GM21717 (cell line): ENCODE results near the gene ERMAP.
"Not testable (repeated sequence)": the region's sequence is repeated elsewhere in the genome, so short reads cannot be mapped to it uniquely, and the experiment has no call there.

ENCODE experiments used
- ATAC-seq: cut with Tn5 transposase; IDR thresholded peaks from one replicate; pipeline ENCODE4 v1.9.1; 2021; ENCODE audit warnings: mild to moderate bottlenecking, moderate library complexity; ENCODE audit not compliant: unreplicated experiment

The ERMAP gene

DNA sequence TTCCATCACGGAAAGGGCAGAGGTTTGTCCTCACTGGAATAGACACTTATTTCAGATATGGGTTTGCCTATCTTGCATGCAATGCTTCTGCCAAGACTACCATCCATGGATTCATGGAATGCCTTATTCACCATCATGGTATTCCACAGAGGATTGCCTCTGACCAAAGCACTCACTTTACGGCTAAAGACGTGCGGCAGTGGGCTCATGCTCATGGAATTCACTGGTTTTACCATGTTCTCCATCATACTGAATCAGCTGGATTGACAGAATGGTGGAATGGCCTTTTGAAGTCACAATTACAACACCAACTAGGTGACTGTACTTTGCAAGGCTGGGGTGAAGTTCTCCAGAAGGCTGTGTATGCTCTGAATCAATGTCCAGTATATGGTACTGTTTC is 51.5 kb downstream of the ERMAP start:
- not testable (repeated sequence) for ATAC-seq

DNA sequence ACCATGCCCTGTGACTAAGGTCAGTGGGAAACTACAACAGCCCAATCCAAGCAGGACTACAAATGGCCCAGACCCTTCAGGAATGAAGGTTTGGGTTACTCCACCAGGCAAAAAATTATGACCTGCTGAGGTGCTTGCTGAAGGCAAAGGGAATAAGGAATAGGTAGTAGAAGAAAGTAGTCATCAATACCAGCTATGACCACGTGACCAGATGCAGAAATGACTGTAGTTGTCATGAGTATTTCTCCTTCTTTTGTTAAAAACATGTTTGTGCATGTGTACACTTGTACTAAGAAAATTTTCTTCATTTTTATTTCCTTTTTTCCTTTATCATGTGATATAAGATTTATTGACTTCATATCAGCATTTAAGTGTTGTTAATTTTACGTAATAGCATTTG is 52.3 kb downstream of the ERMAP start:
- ATAC-seq = not testable (repeated sequence)

DNA sequence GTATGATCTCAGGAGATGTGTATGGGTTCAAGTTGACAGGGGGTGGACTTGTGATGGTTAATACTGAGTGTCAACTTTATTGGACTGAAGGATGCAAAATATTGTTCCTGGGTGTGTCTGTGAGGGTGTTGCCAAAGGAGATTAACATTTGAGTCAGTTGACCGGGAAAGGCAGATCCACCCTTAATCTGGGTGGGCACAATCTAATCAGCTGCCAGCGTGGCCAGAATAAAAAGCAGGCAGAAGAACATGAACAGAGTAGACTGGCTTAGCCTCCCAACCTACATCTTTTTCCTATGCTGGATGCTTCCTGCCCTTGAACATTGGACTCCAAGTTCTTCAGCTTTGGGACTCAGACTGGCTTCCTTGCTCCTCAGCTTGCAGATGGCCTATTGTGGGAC is 52.8 kb downstream of the ERMAP start:
- ATAC-seq = not testable (repeated sequence)

DNA sequence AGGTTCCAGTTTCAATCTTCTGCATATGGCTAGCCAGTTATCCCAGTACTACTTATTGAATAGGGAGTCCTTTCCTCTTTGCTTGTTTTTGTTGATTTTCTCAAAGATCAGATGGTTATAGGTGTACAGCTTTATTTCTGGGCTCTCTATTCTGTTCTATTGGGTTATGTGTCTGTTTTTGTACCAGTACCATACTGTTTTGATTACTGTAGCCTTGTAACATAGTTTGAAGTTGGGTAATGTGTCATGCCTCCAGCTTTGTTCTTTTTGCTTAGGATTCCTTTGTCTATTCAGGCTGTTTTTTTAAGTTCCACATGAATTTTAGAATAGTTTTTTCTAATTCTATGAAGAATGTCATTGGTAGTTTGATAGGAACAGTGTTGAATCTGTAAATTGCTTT is 56.2 kb downstream of the ERMAP start:
- not testable (repeated sequence) for ATAC-seq

DNA sequence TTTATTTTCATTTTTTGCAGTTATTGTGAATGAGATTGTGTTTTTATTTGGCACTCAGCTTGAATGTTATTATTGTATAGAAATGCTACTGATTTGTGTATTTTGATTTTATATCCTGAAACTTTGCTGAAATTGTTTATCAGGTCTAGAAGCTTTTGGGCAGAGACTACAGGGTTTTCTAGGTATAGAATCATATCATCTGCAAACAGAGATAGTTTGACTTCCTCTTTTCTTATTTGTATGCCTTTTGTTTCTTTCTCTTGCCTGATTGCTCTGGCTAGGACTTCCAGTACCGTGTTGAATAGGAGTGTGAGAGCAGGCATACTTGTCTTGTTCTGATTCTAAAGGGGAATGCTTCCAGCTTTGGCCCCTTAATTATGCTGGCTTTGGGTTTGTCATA is 56.7 kb downstream of the ERMAP start:
- no peak for ATAC-seq

DNA sequence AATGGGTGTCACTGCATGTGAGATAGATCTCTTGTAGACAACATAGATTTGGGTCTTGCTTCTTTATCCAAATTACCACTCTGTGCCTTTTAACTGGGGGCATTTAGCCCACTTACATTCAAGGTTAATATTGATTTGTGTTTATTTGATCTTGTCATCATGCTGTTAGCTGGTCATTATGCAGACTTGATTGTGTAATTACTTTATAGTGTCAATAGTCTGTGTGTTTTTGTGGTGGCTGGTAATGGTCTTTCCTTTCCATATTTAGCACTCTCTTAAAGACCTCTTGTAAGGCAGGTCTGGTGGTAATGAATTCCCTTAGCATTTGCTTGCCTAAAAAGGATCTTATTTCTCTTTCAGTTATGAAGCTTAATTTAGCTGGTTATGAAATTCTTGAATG is 59.1 kb downstream of the ERMAP start:
- ATAC-seq = no peak

DNA sequence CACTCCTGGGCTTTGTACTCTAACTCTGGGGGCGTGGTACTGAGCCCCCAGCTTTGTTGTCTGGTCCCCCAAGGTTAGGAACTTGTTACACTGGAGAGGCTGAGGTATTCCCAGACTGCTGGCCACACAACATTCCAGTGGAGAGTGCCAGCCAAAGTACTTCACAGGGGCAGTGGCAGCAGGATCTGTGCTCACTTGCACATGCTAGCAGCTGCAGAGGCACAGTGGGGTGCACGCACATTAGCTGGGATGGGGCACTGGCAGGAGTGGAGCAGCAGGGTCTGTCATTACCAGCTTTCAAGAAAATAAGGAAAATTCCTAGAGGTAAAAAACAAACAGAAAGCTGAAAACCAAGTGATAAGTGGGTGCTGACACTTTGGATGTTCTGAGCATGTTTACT is 60.5 kb downstream of the ERMAP start:
- no peak for ATAC-seq

DNA sequence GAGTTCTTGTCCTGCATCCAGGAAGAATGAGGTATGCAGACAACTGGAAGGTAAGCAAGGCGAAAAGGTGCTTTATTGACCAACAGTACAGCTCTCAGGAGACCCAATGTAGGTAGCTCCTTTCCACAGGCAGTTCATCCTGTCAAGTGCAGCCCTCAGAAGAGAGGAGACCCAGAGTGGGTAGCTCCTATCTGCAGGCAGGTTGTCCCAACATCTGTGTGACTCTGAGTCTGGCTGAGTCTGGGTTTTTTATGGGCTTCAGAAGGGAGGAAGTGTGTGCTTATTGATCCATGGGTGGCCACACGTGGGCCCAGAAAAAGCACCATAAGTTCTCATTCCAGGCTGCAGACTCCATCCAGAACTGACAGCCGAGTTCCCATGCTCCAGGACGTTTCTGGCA is 63.5 kb downstream of the ERMAP start:
- ATAC-seq = no peak

DNA sequence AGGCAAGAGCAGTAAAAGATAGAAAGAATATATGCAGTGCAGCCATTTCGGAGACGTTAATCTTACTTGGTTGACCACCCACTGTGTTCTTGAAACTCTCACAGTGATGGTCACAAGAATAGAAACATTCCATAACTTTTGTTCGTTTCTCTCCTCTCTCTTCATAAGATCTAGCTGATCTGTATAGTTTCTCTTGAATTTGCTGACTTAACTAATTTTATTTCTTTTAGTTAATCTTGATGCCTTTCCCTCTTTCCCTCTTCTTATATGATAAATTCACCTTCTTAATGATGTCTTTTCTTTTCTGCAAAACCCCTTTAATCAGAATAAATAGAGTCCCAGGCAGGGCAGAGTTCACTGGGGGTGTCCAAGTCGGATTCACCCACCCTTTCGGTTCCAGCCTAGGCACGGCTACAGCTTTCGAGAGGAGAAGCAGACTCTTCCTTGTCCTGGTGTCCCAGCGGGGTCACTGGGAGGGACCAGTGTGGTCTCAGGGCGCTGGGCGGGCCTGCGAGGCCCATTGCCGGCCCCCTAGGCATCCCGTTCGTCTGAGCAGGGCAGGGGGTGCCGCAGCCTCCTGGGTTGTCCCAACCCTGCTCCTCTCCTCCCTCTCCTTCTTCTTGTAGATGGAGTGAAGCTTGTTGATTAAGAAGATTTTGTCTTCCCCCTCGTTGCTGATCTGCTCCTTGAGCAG is 69.3 kb downstream of the ERMAP start:
- ATAC-seq = no peak

DNA sequence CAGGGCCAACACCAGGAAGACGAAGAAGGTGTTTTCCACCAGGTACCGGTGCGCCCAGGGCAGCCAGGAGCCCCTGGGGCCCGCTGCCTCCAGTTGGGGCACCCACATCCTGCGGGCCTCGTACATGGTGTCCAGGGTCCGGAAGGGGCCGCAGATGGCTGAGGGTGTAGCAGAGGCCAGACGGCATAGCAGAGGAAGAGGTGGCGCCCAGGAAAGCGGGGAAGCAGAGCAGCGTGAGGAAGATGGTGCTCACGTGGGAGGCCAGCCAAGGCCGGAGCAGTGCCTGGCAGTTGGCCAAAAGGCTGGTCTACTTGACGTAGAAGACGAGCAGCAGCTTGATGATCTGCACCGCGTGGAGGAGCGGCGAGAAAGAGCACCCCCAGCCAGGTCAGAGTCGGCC is 69.9 kb downstream of the ERMAP start:
- ATAC-seq = no peak

DNA sequence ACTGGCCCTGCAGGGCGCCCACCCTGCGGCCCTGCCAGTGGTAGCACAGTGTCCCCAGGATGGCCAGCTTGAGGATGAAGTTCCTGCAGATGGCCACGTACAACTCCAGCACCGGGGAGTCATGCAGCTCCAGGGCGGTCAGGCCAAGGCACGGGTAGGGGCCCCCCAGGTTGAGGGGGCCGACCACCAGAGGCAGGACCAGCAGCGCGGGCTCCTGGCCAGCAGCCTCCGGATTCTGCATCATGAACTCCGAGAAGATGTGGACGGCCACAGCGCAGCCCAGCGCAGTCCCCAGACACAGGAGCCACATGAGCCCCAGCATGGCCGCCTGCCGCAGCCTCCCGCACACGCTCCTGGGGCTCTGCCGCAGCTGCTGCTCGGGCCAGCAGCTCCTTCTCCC is 70.4 kb downstream of the ERMAP start:
- no peak for ATAC-seq

DNA sequence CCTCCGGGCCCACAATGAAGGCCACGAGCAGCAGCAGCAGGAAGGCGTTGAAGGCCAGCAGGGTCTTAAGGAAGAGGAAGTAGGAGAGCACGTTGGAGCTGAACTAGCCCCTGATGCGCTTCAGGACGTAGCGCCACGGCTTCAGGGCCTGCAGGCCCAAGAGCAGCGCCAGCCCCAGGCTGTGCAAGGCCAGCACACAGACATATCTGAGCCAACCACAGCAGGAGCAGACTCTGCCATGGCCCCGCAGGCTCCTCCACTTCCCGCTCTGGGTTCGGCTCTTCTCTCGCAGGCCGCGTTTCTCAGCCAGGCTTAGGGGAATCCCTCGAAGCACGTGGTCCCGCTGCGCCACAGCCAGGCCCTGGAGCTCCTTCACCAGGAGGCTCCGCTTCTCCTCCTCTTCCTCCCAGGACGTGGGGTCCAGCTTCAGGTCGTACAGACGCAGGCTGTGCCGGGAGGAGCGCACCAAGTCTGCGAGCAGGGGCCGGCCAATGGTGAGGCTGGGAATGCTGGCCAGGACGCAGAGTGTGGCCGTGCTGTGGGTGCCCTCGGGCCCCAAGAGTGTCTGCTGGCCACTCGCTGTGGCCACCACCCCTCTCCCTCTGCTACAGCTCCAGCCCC is 71.2 kb downstream of the ERMAP start:
- ATAC-seq = no peak

DNA sequence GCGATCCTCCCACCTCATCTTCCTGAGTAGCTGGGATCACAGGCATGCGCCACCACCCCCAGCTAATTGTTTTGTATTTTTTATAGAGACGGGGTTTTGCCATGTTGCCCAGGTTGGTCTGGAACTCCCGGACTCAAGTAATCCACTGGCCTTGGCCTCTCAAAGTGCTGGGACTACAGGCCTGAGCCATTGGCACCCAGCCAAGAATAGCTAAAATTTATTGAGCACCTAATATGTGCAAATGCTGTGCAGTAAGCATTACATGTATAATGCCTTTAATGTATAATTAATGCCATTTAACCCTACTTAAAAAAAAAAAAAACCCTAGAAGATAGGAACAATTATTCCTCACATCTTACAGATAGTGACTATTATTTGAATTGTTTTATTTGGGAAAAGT is 72.3 kb downstream of the ERMAP start:
- ATAC-seq = no peak

DNA sequence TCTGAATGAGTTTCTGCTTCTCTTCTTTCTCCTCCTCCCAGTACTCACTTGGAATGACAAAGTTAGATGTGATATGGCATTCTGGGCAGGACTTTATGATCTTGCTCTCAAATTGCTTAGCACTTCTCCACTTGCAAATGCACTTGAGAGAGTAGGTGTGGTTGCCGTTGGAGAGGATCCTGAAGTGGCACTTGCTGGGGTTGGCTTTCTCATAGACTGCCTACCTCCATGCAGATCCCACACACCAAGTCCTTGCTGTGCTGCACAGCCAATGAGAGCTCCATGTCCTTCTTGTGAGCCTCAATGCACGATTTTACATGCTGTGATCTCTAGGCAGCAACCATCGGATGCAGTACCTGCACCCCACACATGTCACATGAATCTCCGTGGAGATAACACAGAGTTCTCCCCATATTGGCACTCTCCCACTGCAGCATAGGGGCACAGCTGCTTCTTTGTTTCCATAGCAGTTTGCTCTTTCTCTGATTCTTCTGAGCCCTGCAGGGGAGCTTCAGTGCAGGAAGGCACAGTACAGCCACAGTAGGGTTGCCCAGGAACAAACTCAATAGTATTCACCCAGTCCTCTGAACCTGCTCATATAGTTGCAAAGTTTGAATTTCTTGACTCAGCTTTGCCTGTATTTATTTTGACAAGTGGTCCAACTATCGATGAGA is 74.7 kb downstream of the ERMAP start:
- no peak for ATAC-seq
